OCI-LY7 (cell line): ENCODE results near the gene TBPL1. TPM values are rescaled to one million over a fixed set of nuclear protein-coding genes. Genes with fewer than 3 reads are reported as not detected.

Experiments
- BruUV-seq: library from RNA; stranded (reverse); fragments of 400-500 nt; replicated peaks from 2 replicates; lab custom pipeline; 2021; lab: Mats Ljungman, UMichigan
- CTCF ChIA-PET: fragments of 300-600 bp; sonication (Branson Sonifier 250); formaldehyde crosslinking; loops from one replicate; lab custom pipeline; 2022; ENCODE audit warnings: antibody characterized with exemption; ENCODE audit not compliant: unreplicated experiment; lab: Charles Lee
- POLR2A ChIA-PET: fragments of 300-600 bp; sonication (Branson Sonifier 250); formaldehyde crosslinking; loops from one replicate; lab custom pipeline; 2022; ENCODE audit warnings: antibody characterized with exemption; lab: Charles Lee
- DNase-seq: peaks from one replicate; pipeline ENCODE4 v3.0.0-alpha.2; 2015; ENCODE audit warnings: low spot score
- H2AFZ ChIP-seq: fragments of 200-600 bp; sonication (generic), shearing (Covaris generic); 2 replicates; pipeline ENCODE4 v1.6.1; 2014; ENCODE audit warnings: mild to moderate bottlenecking, antibody characterized with exemption, low read length, moderate library complexity
- H3K27ac ChIP-seq: fragments of 200-600 bp; sonication (generic); 2 replicates; pipeline ENCODE4 v1.5.1; 2014; ENCODE audit warnings: mixed run types, low read depth, mild to moderate bottlenecking, moderate library complexity, low read length, inconsistent platforms; ENCODE audit not compliant: poor library complexity, severe bottlenecking
- H3K36me3 ChIP-seq: fragments of 200-600 bp; sonication (generic); 2 replicates; pipeline ENCODE4 v1.6.1; 2014; ENCODE audit warnings: mild to moderate bottlenecking, antibody characterized with exemption, low read length, moderate library complexity, mixed read lengths; ENCODE audit not compliant: insufficient read depth
- H3K4me1 ChIP-seq: fragments of 200-600 bp; sonication (generic); 2 replicates; pipeline ENCODE4 v1.5.1; 2014; ENCODE audit warnings: mild to moderate bottlenecking, low read length; ENCODE audit not compliant: insufficient read depth, poor library complexity, severe bottlenecking
- H3K4me2 ChIP-seq: fragments of 200-600 bp; sonication (generic); 2 replicates; pipeline ENCODE4 v1.6.1; 2014; ENCODE audit warnings: mild to moderate bottlenecking, low read length
- H3K4me3 ChIP-seq: fragments of 200-600 bp; sonication (generic); 2 replicates; pipeline ENCODE4 v1.5.1; 2014; ENCODE audit warnings: mild to moderate bottlenecking, low read depth, low read length; ENCODE audit not compliant: poor library complexity, severe bottlenecking
- H3K79me2 ChIP-seq: fragments of 200-600 bp; sonication (generic); 2 replicates; pipeline ENCODE4 v1.6.1; 2016; ENCODE audit warnings: low read depth, mild to moderate bottlenecking, low read length, moderate library complexity, mixed read lengths; ENCODE audit not compliant: insufficient read depth
- H3K9me2 ChIP-seq: fragments of 200-600 bp; sonication (generic); 2 replicates; pipeline ENCODE4 v1.6.1; 2016; ENCODE audit warnings: mild to moderate bottlenecking, low read length, mixed read lengths; ENCODE audit not compliant: insufficient read depth
- H3K9me3 ChIP-seq: fragments of 200-600 bp; sonication (generic); 2 replicates; pipeline ENCODE4 v1.6.1; 2014; ENCODE audit warnings: mild to moderate bottlenecking, mixed run types, low read length, mixed read lengths
- H4K20me1 ChIP-seq: fragments of 200-600 bp; sonication (generic); 2 replicates; pipeline ENCODE4 v1.6.1; 2014; ENCODE audit warnings: mild to moderate bottlenecking, antibody characterized with exemption, low read length, moderate library complexity, mixed read lengths; ENCODE audit not compliant: insufficient read depth
- CTCF ChIP-seq: fragments of 200-600 bp; sonication (generic); conservative IDR thresholded peaks from 2 replicates; pipeline ENCODE4 v1.5.1; 2014; ENCODE audit warnings: mild to moderate bottlenecking, antibody characterized with exemption, low read length, moderate library complexity, mixed read lengths
- EZH2phosphoT487 ChIP-seq: fragments of 200-600 bp; sonication (generic); IDR thresholded peaks from 2 replicates; pipeline ENCODE4 v1.6.1; 2018; ENCODE audit warnings: low read depth, borderline replicate concordance, mild to moderate bottlenecking, mixed run types, antibody characterized with exemption, low read length, moderate library complexity, mixed read lengths
- intact Hi-C: fragments of 100-400 bp; cut with micrococcal nuclease; formaldehyde crosslinking; loops from one replicate; pipeline ENCODE4 v1.10.0; 2022; ENCODE audit not compliant: unreplicated experiment
- total RNA-seq, 2 experiments: library from RNA; depleted of rRNA in 1 of 2; stranded (reverse); fragments of >200 nt in 1 of 2; shearing (Covaris generic) in 1 of 2; gene quantifications; 2 replicates each; pipeline ENCODE4 v1.2.3, GENCODE V29; 2014 to 2022

TBPL1 gene
- total RNA-seq, 2 experiments from 2014 or later = 27.8 to 47.7 TPM

- TF ChIP-seq CTCF = no peak
- no peak for TF ChIP-seq EZH2phosphoT487
- Histone ChIP-seq H3K27ac (no peak overlapping the region), H2AFZ (no peak overlapping the region), H3K4me1 (no peaks in the 10 kb centered on the region), H4K20me1 (no peaks in the 10 kb centered on the region), H3K79me2 (no peaks in the 10 kb centered on the region), H3K4me2 (no peak overlapping the region), H3K9me3 (no peaks in the 10 kb centered on the region), H3K4me3 (no peak overlapping the region), H3K9me2 (no peaks in the 10 kb centered on the region), H3K36me3 (no peaks in the 10 kb centered on the region)
- CTCF ChIA-PET = interaction anchor here (0.9 kb wide), 1 partner anchor 15 kb away, joined by 4 read pairs; no protein-coding TSS in a partner anchor
- intact Hi-C loops = no loop called here
- DNase-seq = no peak
- no TSS peak for BruUV-seq
- POLR2A ChIA-PET = interaction anchor here (0.7 to 1.7 kb wide), 6 partner anchors 11 to 151 kb away, joined by 3 to 6 read pairs (median 4); no protein-coding TSS in a partner anchor
These were observed 46.3 kb downstream of the TBPL1 start for GRCh38 chr6:133999305-133999704.

- TF ChIP-seq CTCF (no peak), EZH2phosphoT487 (no peak)
- DNase-seq = no peak
- no peaks in the 10 kb centered on the region for H3K4me1 ChIP-seq
- CTCF ChIA-PET = no interaction called here
- intact Hi-C loops = no loop called here
- H3K9me3 ChIP-seq = no peaks in the 10 kb centered on the region
- no peaks in the 10 kb centered on the region for H3K9me2 ChIP-seq
- no peak overlapping the region for H3K4me3 ChIP-seq
- no peak overlapping the region for H3K27ac ChIP-seq
- POLR2A ChIA-PET = interaction anchor here (1.4 to 2.2 kb wide), 2 partner anchors 9 to 10 kb away, joined by 5 to 6 read pairs; no protein-coding TSS in a partner anchor
- no TSS peak for BruUV-seq
- no peak overlapping the region for H3K4me2 ChIP-seq
- no peaks in the 10 kb centered on the region for H3K36me3 ChIP-seq
- no peaks in the 10 kb centered on the region for H3K79me2 ChIP-seq
- no peaks in the 10 kb centered on the region for H4K20me1 ChIP-seq
- no peak overlapping the region for H2AFZ ChIP-seq
These were observed 47.4 kb downstream of the TBPL1 start for GRCh38 chr6:134000443-134000842.

GRCh38 chr6:134002821-134003220 is 49.8 kb downstream of the TBPL1 start:
- Histone ChIP-seq H3K27ac (no peak overlapping the region), H3K79me2 (no peaks in the 10 kb centered on the region), H3K9me3 (no peaks in the 10 kb centered on the region), H3K4me3 (no peak overlapping the region), H3K4me1 (no peaks in the 10 kb centered on the region), H3K36me3 (no peaks in the 10 kb centered on the region), H3K4me2 (no peak overlapping the region), H4K20me1 (no peaks in the 10 kb centered on the region), H3K9me2 (no peaks in the 10 kb centered on the region), H2AFZ (no peak overlapping the region)
- no TSS peak for BruUV-seq
- intact Hi-C loops = no loop called here
- TF ChIP-seq EZH2phosphoT487 (no peak), CTCF (no peak)
- POLR2A ChIA-PET = interaction anchor here (0.5 to 1.6 kb wide), 7 partner anchors 9 to 186 kb away, joined by 3 to 4 read pairs (median 3); no protein-coding TSS in a partner anchor
- CTCF ChIA-PET = interaction anchor here (1.2 kb wide), 1 partner anchor 19 kb away, joined by 3 read pairs; no protein-coding TSS in a partner anchor
- no peak for DNase-seq
